ENCODE data around the gene PITX1. TPM values are rescaled to one million over a fixed set of nuclear protein-coding genes. Genes with fewer than 3 reads are reported as not detected.

Gene PITX1
- total RNA-seq, 1 experiment from 2014 or later = 31.0 TPM

GRCh38 chr5:135069016-135069770, 35.2 kb upstream of the PITX1 start:
- H3K9ac ChIP-seq (ENCODE audit: low read length) = no peak overlapping the region
- no peak for TF ChIP-seq CEBPB (IDR thresholded peaks at IDR 0.05; ENCODE audit: low read depth)
- TF ChIP-seq JUND (IDR thresholded peaks at IDR 0.05) = no peak
- TF ChIP-seq ATF3 (IDR thresholded peaks at IDR 0.05) = no peak
- no peak for TF ChIP-seq RAD21 (IDR thresholded peaks at IDR 0.05; ENCODE audit: low read depth)
- no peak for TF ChIP-seq ZNF274 (IDR thresholded peaks at IDR 0.05; ENCODE audit: low read depth, low read length)
- TF ChIP-seq REST (IDR thresholded peaks at IDR 0.05; ENCODE audit: low read depth) = no peak
- no peak for TF ChIP-seq SIN3A (IDR thresholded peaks at IDR 0.05; ENCODE audit: low read depth)
- no peak for TF ChIP-seq POLR2AphosphoS5 (IDR thresholded peaks at IDR 0.05; ENCODE audit: low read depth, low read length)
- TF ChIP-seq CBX3 (IDR thresholded peaks at IDR 0.05; ENCODE audit: low read depth) = no peak
- TF ChIP-seq SP1 (IDR thresholded peaks at IDR 0.05; ENCODE audit: low read depth) = no peak
- TF ChIP-seq YY1 (IDR thresholded peaks at IDR 0.05; ENCODE audit: extremely low read depth, insufficient replicate concordance, low read depth, low read length) = no peak
- no peak for TF ChIP-seq ZBTB33 (IDR thresholded peaks at IDR 0.05; ENCODE audit: extremely low read depth, insufficient replicate concordance, low read length)
- no peak overlapping the region for H3K4me3 ChIP-seq (replicated peaks in 1 of 2; ENCODE audit: low read depth in 1 of 2, low read length in 2 of 2)
- no peaks in the 10 kb centered on the region for H3K27me3 ChIP-seq (ENCODE audit: insufficient read depth, low read length)
- ChIA-PET RAD21 (ENCODE audit: low non-redundant PET in 1 of 2, low total read pairs in 2 of 2, uncharacterized antibody in 2 of 2, unreplicated experiment in 2 of 2) (no interaction called here), POLR2A (no interaction called here), CTCF (no interaction called here)
- intact Hi-C loops (cut with micrococcal nuclease) = no loop called here
- H3K4me1 ChIP-seq (ENCODE audit: control insufficient read depth in 1 of 2, insufficient read depth in 2 of 2, low read length in 2 of 2) = no peaks in the 10 kb centered on the region
- H3K9me2 ChIP-seq (ENCODE audit: insufficient read depth) = no peaks in the 10 kb centered on the region
- ATAC-seq (no peak), DNase-seq (ENCODE audit: low read depth, low spot score) (no peak)
- BruUV-seq (replicated peaks) = no TSS peak
- no peaks in the 10 kb centered on the region for H3K79me2 ChIP-seq (ENCODE audit: insufficient read depth, low read length)
- H2AFZ ChIP-seq (ENCODE audit: low read depth, low read length, poor library complexity, severe bottlenecking) = no peak overlapping the region
- H3K36me3 ChIP-seq (ENCODE audit: control insufficient read depth in 1 of 2, insufficient read depth in 2 of 2, low read length in 2 of 2) = no peaks in the 10 kb centered on the region
- H4K20me1 ChIP-seq (ENCODE audit: insufficient read depth) = no peaks in the 10 kb centered on the region
- no peak overlapping the region for H3K4me2 ChIP-seq (ENCODE audit: low read length)
- no peaks in the 10 kb centered on the region for H3K9me3 ChIP-seq (ENCODE audit: control insufficient read depth in 1 of 2, insufficient read depth in 1 of 2, low read depth in 1 of 2, low read length in 2 of 2)
- H3K27ac ChIP-seq (ENCODE audit: low read depth, low read length) = no peak overlapping the region
